BLaER1 (cell line): ENCODE measurements around the gene RASAL2.

ENCODE experiments used
- H3K27ac ChIP-seq: shearing (Covaris generic); formaldehyde crosslinking; 2 replicates; pipeline ENCODE4 v1.8.1; 2022
- H3K27me3 ChIP-seq: shearing (Covaris generic); formaldehyde crosslinking; 2 replicates; pipeline ENCODE4 v1.8.1; 2022
- H3K36me3 ChIP-seq: shearing (Covaris generic); formaldehyde crosslinking; 2 replicates; pipeline ENCODE4 v1.8.1; 2022
- H3K4me1 ChIP-seq: shearing (Covaris generic); formaldehyde crosslinking; 2 replicates; pipeline ENCODE4 v1.8.1; 2022
- H3K4me2 ChIP-seq: shearing (Covaris generic); formaldehyde crosslinking; 2 replicates; pipeline ENCODE4 v1.8.1; 2022
- H3K4me3 ChIP-seq: shearing (Covaris generic); formaldehyde crosslinking; 2 replicates; pipeline ENCODE4 v1.8.1; 2022
- H3K9ac ChIP-seq: shearing (Covaris generic); formaldehyde crosslinking; 2 replicates; pipeline ENCODE4 v1.8.1; 2022
- H3K9me3 ChIP-seq: shearing (Covaris generic); formaldehyde crosslinking; 2 replicates; pipeline ENCODE4 v1.8.1; 2022
- H4K20me1 ChIP-seq: shearing (Covaris generic); formaldehyde crosslinking; 2 replicates; pipeline ENCODE4 v1.8.1; 2022
- Cebpa-rat ChIP-seq: shearing (Covaris generic); IDR thresholded peaks from 2 replicates; pipeline ENCODE4 v1.8.1; 2022

The RASAL2 gene

GRCh38 chr1:178361847-178362246 is 267.9 kb downstream of the RASAL2 start:
- Histone ChIP-seq H3K27ac (no peak overlapping the region), H3K4me1 (peaks cover 12% of the 10 kb centered on the region), H3K4me2 (no peak overlapping the region), H4K20me1 (no peaks in the 10 kb centered on the region), H3K27me3 (no peaks in the 10 kb centered on the region), H3K36me3 (no peaks in the 10 kb centered on the region), H3K9me3 (no peaks in the 10 kb centered on the region), H3K4me3 (no peak overlapping the region), H3K9ac (no peak overlapping the region)
- no peak for TF ChIP-seq Cebpa-rat

GRCh38 chr1:178362747-178363146 is 268.8 kb downstream of the RASAL2 start:
- H3K27ac ChIP-seq, result no peak overlapping the region
- no peak overlapping the region for H3K4me2 ChIP-seq
- H3K9me3 ChIP-seq, result no peaks in the 10 kb centered on the region
- TF ChIP-seq Cebpa-rat, result no peak
- H3K9ac ChIP-seq, result no peak overlapping the region
- no peaks in the 10 kb centered on the region for H3K27me3 ChIP-seq
- no peak overlapping the region for H3K4me3 ChIP-seq
- no peaks in the 10 kb centered on the region for H4K20me1 ChIP-seq
- no peaks in the 10 kb centered on the region for H3K36me3 ChIP-seq
- H3K4me1 ChIP-seq, result peaks cover 15% of the 10 kb centered on the region

GRCh38 chr1:178364782-178365181 is 270.9 kb downstream of the RASAL2 start:
- Histone ChIP-seq H3K4me1 (peaks cover 15% of the 10 kb centered on the region), H3K4me2 (no peak overlapping the region), H3K27ac (no peak overlapping the region), H4K20me1 (no peaks in the 10 kb centered on the region), H3K36me3 (no peaks in the 10 kb centered on the region), H3K9ac (no peak overlapping the region), H3K4me3 (no peak overlapping the region), H3K9me3 (no peaks in the 10 kb centered on the region), H3K27me3 (no peaks in the 10 kb centered on the region)
- TF ChIP-seq Cebpa-rat, result no peak

DNA sequence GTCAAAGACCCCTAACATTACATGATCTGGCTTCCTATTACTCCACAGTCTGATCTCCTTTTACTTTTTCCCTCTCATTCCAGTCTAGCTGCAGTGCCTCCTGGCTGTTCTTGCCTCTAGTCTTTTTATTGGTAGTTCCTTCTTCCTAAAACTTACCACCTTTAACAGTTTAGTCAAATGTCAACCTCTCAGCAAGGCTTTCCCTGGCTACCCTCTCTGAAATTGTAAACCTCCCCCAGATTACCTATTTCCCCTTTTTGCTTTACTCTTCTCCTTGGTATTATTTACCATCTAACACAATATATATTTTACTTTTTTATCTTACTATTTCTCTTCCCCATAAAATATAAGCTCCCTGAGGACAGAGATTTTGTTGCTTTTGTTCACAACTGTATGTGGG is 273.2 kb downstream of the RASAL2 start:
- Histone ChIP-seq H3K27ac (no peak overlapping the region), H3K9me3 (no peaks in the 10 kb centered on the region), H3K4me1 (peaks cover 25% of the 10 kb centered on the region), H3K27me3 (no peaks in the 10 kb centered on the region), H4K20me1 (no peaks in the 10 kb centered on the region), H3K36me3 (no peaks in the 10 kb centered on the region), H3K4me3 (no peak overlapping the region), H3K4me2 (peak overlapping the region; percentile 42; the same call in 1 of the 2 replicates), H3K9ac (no peak overlapping the region)
- no peak for TF ChIP-seq Cebpa-rat

- H3K4me1 ChIP-seq, result peaks cover 28% of the 10 kb centered on the region
- H4K20me1 ChIP-seq, result no peaks in the 10 kb centered on the region
- no peak overlapping the region for H3K4me3 ChIP-seq
- H3K4me2 ChIP-seq, result no peak overlapping the region
- no peak overlapping the region for H3K27ac ChIP-seq
- no peak overlapping the region for H3K9ac ChIP-seq
- TF ChIP-seq Cebpa-rat, result no peak
- no peaks in the 10 kb centered on the region for H3K27me3 ChIP-seq
- no peaks in the 10 kb centered on the region for H3K9me3 ChIP-seq
- no peaks in the 10 kb centered on the region for H3K36me3 ChIP-seq
Measured at GRCh38 chr1:178368208-178368607, 274.3 kb downstream of the RASAL2 start.

DNA sequence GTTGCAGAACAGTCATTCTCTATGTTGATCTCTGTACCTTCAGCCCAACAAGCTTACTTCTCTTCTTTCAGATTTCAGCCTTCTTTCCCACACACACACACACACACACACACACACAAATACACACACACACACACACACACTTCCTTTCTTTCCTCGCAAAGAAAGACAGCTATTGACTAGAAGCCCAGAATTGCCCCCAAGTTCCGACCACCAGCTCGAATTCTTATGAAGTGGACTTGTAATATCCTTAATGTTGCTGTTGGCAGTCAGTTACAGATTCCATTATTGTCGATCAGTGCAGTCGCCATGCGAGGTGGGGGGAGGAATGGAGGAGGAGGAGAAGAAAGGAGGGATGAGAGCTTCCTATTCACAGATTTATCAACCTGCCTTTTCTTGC is 277.3 kb downstream of the RASAL2 start:
- no peaks in the 10 kb centered on the region for H4K20me1 ChIP-seq
- no peaks in the 10 kb centered on the region for H3K36me3 ChIP-seq
- no peak for TF ChIP-seq Cebpa-rat
- H3K27ac ChIP-seq, result no peak overlapping the region
- H3K4me3 ChIP-seq, result no peak overlapping the region
- H3K9ac ChIP-seq, result no peak overlapping the region
- H3K27me3 ChIP-seq, result no peaks in the 10 kb centered on the region
- 0 out of 2 replicates have a peak overlapping the region, but pooled peaks have one; percentile 22 for H3K4me2 ChIP-seq
- H3K4me1 ChIP-seq, result peaks cover 22% of the 10 kb centered on the region
- no peaks in the 10 kb centered on the region for H3K9me3 ChIP-seq

DNA sequence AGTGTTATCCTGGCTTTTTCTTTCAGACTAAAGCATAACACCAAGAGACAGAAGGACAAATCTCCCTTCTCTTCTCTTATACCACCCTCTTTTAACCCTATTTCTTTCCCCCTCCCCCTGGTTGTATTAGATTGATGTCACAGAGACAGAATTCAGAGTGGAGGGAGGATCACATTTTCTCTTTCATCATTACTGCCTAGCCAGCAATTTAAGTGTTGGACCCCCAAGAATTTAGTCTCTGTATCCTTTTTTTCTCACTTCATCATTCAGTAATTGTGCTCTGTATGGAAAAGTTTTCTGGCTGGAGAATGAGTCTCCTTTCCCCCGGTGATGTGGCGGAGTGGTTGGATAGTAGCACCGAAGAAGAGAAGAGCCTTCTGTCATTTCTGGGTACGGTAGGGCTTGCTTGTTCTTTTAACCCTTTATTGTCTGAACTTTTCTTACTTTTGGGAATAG is 278.1 kb downstream of the RASAL2 start:
- no peaks in the 10 kb centered on the region for H4K20me1 ChIP-seq
- H3K9ac ChIP-seq, result no peak overlapping the region
- no peaks in the 10 kb centered on the region for H3K27me3 ChIP-seq
- no peak overlapping the region for H3K4me3 ChIP-seq
- no peaks in the 10 kb centered on the region for H3K9me3 ChIP-seq
- H3K27ac ChIP-seq, result no peak overlapping the region
- peaks cover 14% of the 10 kb centered on the region for H3K4me1 ChIP-seq
- no peaks in the 10 kb centered on the region for H3K36me3 ChIP-seq
- H3K4me2 ChIP-seq, result 0 out of 2 replicates have a peak overlapping the region, but pooled peaks have one; percentile 2
- TF ChIP-seq Cebpa-rat, result no peak

DNA sequence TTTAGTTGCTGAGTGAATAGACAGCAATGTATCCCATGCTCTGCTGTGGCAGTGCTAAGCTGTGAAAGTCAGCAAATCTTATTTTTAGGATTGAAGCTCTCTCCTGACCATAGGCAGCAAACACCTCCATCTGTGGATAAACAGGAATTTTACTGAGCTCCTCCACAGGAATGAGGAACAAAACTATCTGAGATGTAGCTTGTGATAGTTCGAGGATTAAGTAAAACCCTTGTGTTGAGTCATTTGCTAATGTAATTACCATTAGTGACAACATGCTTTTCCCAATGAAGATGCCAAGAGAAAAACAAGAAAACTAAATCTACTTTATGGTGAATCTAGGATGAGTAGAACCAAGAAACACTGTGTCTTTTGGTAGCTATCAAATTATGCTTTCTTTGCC is 280.1 kb downstream of the RASAL2 start:
- Histone ChIP-seq H3K4me1 (peaks cover 19% of the 10 kb centered on the region), H3K27ac (no peak overlapping the region)

GRCh38 chr1:178376008-178376407 is 282.1 kb downstream of the RASAL2 start:
- Histone ChIP-seq H3K9me3 (no peaks in the 10 kb centered on the region), H3K4me1 (peaks cover 19% of the 10 kb centered on the region), H3K4me2 (no peak overlapping the region), H3K9ac (no peak overlapping the region), H3K4me3 (no peak overlapping the region), H3K27ac (no peak overlapping the region), H3K36me3 (no peaks in the 10 kb centered on the region), H4K20me1 (no peaks in the 10 kb centered on the region), H3K27me3 (no peaks in the 10 kb centered on the region)
- TF ChIP-seq Cebpa-rat, result no peak

More for the DNA sequence above, 280.1 kb downstream of the RASAL2 start:
- Histone ChIP-seq H3K4me3 (no peak overlapping the region), H3K27me3 (no peaks in the 10 kb centered on the region), H4K20me1 (no peaks in the 10 kb centered on the region), H3K9ac (no peak overlapping the region), H3K9me3 (no peaks in the 10 kb centered on the region), H3K4me2 (no peak overlapping the region), H3K36me3 (no peaks in the 10 kb centered on the region)
- no peak for TF ChIP-seq Cebpa-rat

- Histone ChIP-seq H3K4me1 (peaks cover 7% of the 10 kb centered on the region; the same call in 1 of the 2 replicates), H3K4me2 (no peak overlapping the region), H3K9me3 (no peaks in the 10 kb centered on the region), H3K36me3 (no peaks in the 10 kb centered on the region), H3K4me3 (no peak overlapping the region), H3K9ac (no peak overlapping the region), H3K27ac (no peak overlapping the region), H4K20me1 (no peaks in the 10 kb centered on the region), H3K27me3 (no peaks in the 10 kb centered on the region)
- no peak for TF ChIP-seq Cebpa-rat
Measured at GRCh38 chr1:178379807-178380206, 285.9 kb downstream of the RASAL2 start.

DNA sequence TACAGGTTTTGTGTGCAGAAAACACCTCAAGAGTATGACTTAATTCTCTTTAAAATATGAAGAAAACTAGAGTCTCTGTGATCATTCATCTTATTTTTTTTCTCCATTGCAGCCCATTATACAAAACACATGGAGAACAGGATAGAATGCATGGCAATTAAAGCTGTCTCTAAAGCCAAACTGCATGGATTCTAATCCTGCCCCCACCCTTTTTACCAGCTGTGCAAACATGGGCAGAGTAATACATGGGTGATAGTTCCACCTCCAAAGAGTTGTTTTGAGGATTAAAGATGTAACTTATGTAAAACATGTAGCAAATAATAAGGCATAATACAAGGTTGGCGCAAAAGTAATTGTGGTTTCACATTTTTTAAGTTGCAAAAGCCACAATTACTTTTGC is 288.5 kb downstream of the RASAL2 start:
- no peak overlapping the region for H3K27ac ChIP-seq
- no peaks in the 10 kb centered on the region for H3K36me3 ChIP-seq
- H3K4me1 ChIP-seq, result peaks cover 3% of the 10 kb centered on the region; the same call in 1 of the 2 replicates
- no peak overlapping the region for H3K4me2 ChIP-seq
- no peak for TF ChIP-seq Cebpa-rat
- H3K4me3 ChIP-seq, result no peak overlapping the region
- no peaks in the 10 kb centered on the region for H3K27me3 ChIP-seq
- no peaks in the 10 kb centered on the region for H3K9me3 ChIP-seq
- H4K20me1 ChIP-seq, result no peaks in the 10 kb centered on the region
- H3K9ac ChIP-seq, result no peak overlapping the region
